ENCODE results near the gene SREBF1. TPM values are rescaled to one million over a fixed set of nuclear protein-coding genes. Genes with fewer than 3 reads are reported as not detected.
A peak's percentile ranks its signal among the peaks of the same experiment; 100 is the strongest.

The SREBF1 gene
- total RNA-seq, 1 experiment from 2014 or later: 72.5 TPM

DNA sequence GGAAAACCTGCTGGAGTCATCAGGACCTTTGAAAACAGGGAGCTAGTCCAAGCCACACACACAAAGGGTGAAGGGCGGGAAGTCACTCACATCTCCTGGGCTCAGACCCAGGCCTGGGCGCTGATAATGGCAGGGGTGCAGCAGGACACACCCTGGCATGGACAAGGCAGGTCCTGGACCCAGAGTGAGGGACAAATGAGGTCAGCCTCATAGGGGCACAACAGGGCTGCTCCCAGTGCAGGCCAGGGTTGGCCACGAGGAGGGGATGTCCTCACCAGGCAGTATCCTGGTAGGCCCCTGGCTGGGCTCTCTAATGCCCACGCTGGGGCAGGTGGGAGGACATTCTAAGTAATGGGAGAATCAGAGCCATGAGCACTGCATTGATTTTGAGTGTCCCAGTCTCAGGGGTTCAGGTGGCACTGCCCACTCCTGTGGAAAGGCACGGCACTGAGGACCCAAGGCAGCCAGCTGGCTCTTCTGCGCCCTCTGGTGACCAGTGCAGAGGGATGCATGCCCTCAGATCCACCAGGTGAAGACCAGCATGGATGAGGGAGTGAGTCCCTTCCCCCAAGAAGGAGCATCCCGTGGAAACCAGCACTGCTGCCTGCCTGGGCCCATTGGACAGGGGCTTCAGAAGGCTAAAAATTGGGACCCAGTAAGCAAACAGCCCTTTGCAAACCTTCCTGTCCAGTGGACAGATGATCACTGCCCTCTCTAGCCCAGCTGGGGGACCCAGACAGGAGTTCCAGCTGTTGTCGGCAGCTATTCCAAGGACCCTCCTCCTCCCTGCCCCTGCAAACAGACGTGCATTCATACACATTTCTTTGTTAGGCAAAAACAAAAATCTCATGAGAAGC, 23.4 kb upstream of the SREBF1 start:
- peak; percentile 67 for DNase-seq (ENCODE audit: extremely low read depth, low read depth)

- no peak for DNase-seq (ENCODE audit: extremely low read depth, low read depth)
Measured at GRCh38 chr17:17857496-17857895, 20.7 kb upstream of the SREBF1 start.

GRCh38 chr17:17856386-17856785, 19.6 kb upstream of the SREBF1 start:
- no peak for DNase-seq (ENCODE audit: extremely low read depth, low read depth)

GRCh38 chr17:17855976-17856375, 19.2 kb upstream of the SREBF1 start:
- no peak for DNase-seq (ENCODE audit: extremely low read depth, low read depth)

DNA sequence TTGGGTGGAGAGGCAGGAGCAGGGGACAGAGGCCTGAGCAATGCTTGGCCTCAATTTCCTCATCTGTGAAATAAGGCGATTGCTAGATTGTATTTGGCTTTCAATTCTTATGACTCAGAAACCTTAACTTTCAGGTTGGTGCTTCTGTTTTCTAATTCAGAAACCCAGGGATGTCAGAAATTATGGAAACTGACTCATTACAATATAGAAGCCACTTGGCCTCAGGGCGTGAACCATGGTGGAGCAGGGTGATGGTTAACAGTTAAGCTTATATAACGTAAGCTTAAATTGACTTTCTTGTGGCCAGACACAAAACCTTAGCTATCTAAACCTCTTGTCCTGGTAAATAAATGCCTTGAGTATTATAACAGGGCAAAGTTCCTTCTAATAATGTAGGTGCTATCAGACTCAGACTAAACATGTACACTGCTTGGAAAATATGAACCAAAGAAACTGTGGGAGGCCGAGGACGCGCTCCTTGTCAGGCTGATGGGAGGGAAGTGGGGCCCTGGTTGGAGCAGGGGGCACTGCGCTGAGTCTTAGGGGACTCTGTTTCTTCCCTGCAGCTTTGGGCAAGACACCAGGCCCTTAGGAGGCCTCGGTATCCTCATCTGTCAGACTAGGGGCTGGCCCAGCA, 17.1 kb upstream of the SREBF1 start:
- no peak for DNase-seq (ENCODE audit: extremely low read depth, low read depth)

- no peak for DNase-seq (ENCODE audit: extremely low read depth, low read depth)
Measured at GRCh38 chr17:17852930-17853329, 16.1 kb upstream of the SREBF1 start.

GRCh38 chr17:17851103-17852002, 14.6 kb upstream of the SREBF1 start:
- no peak for DNase-seq (ENCODE audit: extremely low read depth, low read depth)

DNA sequence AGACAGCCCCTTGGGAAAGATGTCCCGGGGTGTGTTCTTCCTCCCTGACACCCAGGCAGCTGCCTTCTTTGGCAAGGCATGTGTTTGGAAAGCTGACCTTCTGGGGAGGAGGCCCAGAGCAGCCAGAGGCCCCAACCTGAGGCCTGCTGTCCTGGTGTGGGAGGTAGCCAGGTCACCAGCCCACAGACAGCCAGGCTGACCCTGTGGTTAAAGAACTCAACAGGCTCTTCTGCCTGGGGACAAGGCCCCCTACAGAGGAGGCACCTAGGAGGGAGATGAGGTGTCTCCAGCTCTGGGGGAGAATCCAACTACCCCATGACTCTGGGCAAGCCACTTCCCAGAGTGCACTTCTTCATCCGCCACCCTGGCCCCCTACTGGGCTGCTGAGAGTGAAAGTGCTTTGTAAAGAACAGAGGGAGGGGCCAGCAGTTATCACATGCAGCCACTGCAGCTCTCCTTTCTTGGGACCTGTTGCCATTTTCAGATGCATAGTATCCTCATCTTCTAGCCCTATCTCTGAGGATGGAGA, 13.1 kb upstream of the SREBF1 start:
- DNase-seq (ENCODE audit: extremely low read depth, low read depth): no peak

GRCh38 chr17:17849147-17849820, 12.5 kb upstream of the SREBF1 start:
- DNase-seq (ENCODE audit: extremely low read depth, low read depth): no peak

DNA sequence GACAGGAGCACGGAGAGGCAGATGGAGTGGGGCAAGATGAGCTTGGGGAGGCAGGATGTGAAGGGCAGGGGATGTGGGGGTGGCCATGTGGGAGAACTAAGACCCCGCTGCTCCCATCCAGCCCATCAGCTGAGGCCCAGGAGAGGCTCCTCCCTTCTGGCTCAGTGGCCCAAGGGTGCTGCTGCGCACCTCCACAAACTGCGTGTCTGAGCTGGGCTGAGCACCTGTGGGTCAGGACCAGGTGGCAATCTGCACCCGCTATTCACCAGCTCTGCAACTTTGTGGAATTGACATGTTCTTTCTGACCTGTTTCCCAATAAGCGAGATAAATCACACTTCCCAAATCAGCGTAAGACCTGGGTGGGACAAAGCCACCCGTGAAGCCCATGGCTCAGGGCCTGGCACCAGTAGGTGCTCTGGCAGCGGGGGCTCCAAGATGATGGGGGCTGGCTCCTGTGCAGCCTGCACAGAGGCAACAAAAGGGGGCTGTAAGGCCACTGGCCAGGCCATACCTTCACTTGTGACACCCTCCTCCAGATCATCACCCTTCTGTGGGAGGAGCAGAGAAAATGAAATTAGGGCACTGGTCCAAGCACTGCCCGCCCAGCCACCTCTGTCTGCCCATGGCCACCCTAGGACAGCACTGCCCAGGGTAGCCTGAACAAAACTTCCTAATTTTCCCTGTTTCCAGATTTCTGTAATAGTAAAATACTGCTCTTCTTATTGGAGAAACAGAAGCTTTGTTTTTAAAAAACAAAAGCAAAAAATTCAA, 11.7 kb upstream of the SREBF1 start:
- DNase-seq (ENCODE audit: extremely low read depth, low read depth): no peak

DNA sequence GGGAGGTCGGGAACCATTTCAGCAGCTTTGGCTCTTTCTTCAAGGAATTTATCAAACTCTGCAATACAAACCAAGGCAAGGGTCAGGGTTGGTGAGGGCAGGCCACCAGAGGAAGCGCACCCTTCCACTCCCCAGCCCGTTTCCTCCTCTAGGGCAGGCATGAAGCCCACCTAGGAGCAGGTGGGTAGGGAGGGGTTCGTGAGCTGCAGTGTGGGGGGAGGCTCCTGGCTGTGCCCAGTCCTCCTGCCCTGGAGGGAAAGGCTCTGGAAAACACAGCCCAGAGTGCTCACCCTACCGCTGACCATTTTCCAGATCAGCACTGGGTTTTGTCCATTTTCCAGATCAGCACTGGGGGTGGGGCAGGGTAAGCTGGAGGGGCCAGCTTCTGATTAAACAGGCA, 10.9 kb upstream of the SREBF1 start:
- DNase-seq (ENCODE audit: extremely low read depth, low read depth): no peak

DNA sequence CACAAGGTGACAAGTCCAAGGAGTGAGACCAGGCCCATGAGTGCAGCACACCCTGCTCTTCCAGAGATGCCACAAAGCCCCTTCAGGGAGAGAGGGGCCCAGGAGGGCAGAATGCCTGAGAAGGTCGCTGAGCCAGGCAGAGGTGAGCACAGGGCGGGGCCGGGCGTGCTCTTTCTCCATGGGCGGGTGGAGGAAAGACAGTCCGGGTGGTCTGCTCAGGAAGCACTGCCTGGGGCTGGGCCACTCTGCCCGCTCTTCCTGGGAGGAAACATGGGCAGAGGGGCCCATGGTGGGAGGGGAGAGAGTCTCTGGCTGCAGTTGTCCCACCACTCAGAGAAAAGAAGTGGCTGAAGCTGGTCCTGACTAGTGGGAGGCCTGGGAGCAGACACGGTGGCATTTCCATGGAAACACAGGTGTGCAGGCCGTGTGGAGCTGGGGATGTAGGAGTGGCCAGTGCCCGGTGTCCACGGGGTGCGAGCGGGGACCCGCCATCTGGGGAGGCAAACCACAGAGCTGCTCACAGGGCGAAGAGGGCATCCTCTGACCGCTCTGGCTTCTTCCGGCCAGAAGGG, 10.4 kb upstream of the SREBF1 start:
- DNase-seq (ENCODE audit: extremely low read depth, low read depth): no peak

GRCh38 chr17:17846645-17847044, 9.9 kb upstream of the SREBF1 start:
- DNase-seq (ENCODE audit: extremely low read depth, low read depth): no peak

- DNase-seq (ENCODE audit: extremely low read depth, low read depth): no peak
Measured at GRCh38 chr17:17846003-17846402, 9.2 kb upstream of the SREBF1 start.

DNA sequence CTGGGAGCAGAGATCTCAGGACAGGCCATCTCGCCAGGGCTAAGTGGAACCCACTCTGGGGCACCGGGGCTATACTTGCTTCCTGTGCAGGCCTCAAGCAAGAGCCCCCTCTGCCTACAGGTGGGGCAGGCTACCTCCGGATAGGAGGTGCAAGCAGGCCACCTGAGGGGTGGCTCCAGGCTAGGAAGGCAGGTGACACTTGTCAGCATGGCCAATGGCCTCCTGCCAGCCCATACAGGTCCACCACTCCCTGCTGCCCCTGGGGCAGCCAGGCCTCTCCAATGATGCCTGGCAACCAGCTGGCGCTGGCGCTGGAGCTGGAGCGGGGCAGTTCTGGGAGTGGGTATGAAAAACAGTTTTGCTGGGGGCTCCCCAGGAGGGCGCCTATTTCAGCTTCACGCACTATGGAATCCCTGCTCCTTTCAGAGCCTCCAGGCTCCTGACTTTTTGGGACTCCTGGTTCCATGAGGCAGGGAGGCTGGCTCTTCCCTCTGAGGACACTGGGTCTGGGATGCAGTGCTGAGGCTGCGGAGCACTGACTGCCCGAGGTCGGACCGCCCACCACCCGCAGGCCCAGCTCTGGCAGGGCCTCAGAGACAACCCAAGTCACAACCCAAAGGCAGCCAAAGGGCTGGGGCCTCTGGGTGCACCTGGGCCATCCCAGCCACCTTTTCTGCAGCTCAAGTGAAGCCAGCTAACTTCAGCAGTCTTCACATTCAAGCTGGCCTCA, 8.4 kb upstream of the SREBF1 start:
- no peak for DNase-seq (ENCODE audit: extremely low read depth, low read depth)

GRCh38 chr17:17844500-17844899, 7.7 kb upstream of the SREBF1 start:
- DNase-seq (ENCODE audit: extremely low read depth, low read depth): no peak

DNA sequence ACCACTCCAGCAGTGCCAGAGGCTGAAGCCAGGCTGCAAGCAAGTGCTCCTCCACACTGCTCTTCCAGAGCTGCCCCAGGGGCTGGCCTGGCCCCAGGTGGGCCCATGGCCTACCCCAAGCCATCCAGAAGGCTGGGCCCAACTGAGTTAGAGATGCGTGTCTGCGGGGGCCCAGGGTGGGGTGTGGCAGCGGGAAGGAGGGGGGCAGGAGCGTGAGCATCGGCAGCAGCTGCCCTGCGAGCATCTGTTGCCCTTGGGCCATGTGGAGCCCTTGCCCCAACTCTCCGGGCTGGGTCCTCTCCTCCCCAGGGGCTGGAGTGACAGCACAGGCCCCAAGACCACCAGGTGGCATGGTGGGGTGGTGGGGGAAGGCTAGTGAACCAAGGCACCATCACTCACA, 7.3 kb upstream of the SREBF1 start:
- no peak for DNase-seq (ENCODE audit: extremely low read depth, low read depth)

GRCh38 chr17:17843096-17843495, 6.3 kb upstream of the SREBF1 start:
- DNase-seq (ENCODE audit: extremely low read depth, low read depth): no peak
